Measurements from ENCODE around the gene XAF1. TPM values are rescaled to one million over a fixed set of nuclear protein-coding genes. Genes with fewer than 3 reads are reported as not detected.

The XAF1 gene
- total RNA-seq, 1 experiment from 2014 or later: 0.20 TPM

DNA sequence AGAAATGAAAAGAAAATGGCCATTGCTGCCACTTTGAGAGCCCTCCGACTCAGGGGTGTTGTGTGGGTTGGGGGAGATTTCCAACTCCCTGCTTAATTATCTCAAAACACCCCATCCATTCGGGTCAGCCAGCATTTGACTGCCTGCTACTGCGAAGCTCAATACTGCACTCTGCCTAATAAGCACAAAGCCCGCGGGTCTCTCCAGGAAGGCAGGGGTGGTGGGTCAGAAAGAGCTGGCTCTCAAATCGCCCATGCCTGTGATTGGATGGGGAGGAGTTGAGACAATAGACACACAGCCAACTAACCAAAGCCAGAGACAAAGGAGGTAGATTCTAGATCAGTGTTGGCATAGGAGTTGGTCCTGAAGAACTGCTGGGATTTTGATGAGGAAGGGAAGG lies 2.3 kb upstream of the XAF1 start:
- Mint-ChIP-seq H3K4me1 (peaks cover 34% of the 10 kb centered on the region), H3K4me3 (no peak overlapping the region), H3K27ac (no peak overlapping the region), H3K9me3 (peaks cover 11% of the 10 kb centered on the region), H3K27me3 (ENCODE audit: low read depth) (no peaks in the 10 kb centered on the region), H3K36me3 (peaks cover 5% of the 10 kb centered on the region; the same call in 1 of the 2 replicates)
- ATAC-seq (no peak; the same call in 1 of the 2 replicates), DNase-seq (ENCODE audit: low spot score) (no peak)
- TF ChIP-seq FOXP1 (CRISPR knock-in tag; IDR thresholded peaks at IDR 0.05; ENCODE audit: borderline replicate concordance) (no peak), ATF1 (CRISPR knock-in tag; IDR thresholded peaks at IDR 0.05) (no peak), TCF7 (CRISPR knock-in tag; IDR thresholded peaks at IDR 0.05; ENCODE audit: low read depth) (no peak), EMX1 (CRISPR knock-in tag; IDR thresholded peaks at IDR 0.05) (no peak)
- POLR2A ChIA-PET: interaction anchor here (0.7 kb wide), 1 partner anchor 10 kb away, joined by 3 read pairs; no protein-coding TSS in a partner anchor
- CTCF ChIA-PET: interaction anchor here (1.0 to 2.6 kb wide), 3 partner anchors 41 to 52 kb away, joined by 3 to 13 read pairs (median 3); partner anchors contain the start of gene SLC13A5

DNA sequence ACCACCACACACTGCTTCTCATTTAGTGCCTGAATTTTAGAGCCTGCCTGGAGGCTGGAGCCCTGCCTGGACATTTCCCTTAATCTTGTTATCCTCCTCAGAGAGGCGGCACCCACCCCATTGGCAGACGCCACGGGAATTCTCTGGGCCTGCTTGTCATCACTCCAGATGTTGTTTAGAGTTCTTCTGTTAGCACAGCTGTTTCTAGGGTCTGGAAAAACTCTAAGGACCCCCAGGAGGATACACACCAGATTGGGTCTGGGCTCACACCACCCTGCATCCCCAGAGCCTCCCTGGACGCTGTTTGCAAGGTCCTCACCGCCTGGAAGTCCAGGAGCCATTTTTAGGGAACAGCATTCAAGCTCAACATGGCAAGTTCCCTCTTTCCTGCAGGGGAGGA lies 565 bp upstream of the XAF1 start:
- DNase-seq (ENCODE audit: low spot score): no peak
- TF ChIP-seq ELF4 (CRISPR knock-in tag; IDR thresholded peaks at IDR 0.05; ENCODE audit: low read depth): no peak
- TF ChIP-seq ZNF138 (CRISPR knock-in tag; conservative IDR thresholded peaks at IDR 0.05): no peak
- TF ChIP-seq ZNF121 (CRISPR knock-in tag; IDR thresholded peaks at IDR 0.05): no peak
- no peak for TF ChIP-seq ETV6 (CRISPR knock-in tag; IDR thresholded peaks at IDR 0.05)
- TF ChIP-seq PRRX2 (CRISPR knock-in tag; IDR thresholded peaks at IDR 0.05): no peak
- TF ChIP-seq FOXP1 (CRISPR knock-in tag; IDR thresholded peaks at IDR 0.05; ENCODE audit: borderline replicate concordance): no peak
- ChIA-PET CTCF (interaction anchor here (1.2 kb wide), 1 partner anchor 43 kb away, joined by 3 read pairs; the partner anchor contains the start of gene SLC13A5), POLR2A (no interaction called here)
- peaks cover 47% of the 10 kb centered on the region for H3K4me1 Mint-ChIP-seq
- H3K4me3 Mint-ChIP-seq: no peak overlapping the region
- H3K36me3 Mint-ChIP-seq: no peaks in the 10 kb centered on the region
- H3K9me3 Mint-ChIP-seq: no peaks in the 10 kb centered on the region
- H3K27me3 Mint-ChIP-seq (ENCODE audit: low read depth): no peaks in the 10 kb centered on the region; the same call in 1 of the 2 replicates
- H3K27ac Mint-ChIP-seq: no peak overlapping the region
- ATAC-seq: no peak

DNA sequence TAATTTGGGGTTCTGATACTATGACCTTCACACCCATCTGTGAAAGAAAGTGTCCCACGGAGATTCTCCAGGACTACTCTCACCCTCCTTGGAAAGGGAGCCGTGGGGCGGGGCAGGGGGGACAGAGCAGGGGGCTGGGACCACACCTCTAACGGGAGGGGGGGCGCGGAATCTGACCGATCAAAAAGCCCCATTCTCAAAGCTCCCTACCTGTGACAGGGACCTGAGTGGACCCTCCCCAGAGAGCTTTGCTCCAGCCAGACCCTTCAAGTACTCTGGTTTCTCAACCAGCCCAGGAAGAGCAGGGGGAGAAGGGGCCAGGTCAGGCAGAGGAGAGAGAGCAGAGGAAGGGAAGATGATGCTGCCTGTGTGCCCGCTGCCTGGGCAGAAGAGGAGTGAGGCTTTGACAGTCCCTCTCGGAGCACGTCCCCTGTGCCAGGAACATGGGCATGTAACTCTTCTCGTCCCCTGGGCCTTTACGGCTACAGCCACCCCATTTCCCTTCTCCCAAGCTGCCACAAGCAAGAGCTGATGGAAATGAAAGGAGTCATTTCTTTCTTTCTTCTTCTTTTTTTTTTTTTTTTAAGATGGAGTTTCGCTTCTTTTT lies 682 bp downstream of the XAF1 start:
- no peak for ATAC-seq
- Mint-ChIP-seq H3K27me3 (ENCODE audit: low read depth) (no peaks in the 10 kb centered on the region; the same call in none of the 2 replicates), H3K9me3 (no peaks in the 10 kb centered on the region), H3K4me3 (no peak overlapping the region), H3K27ac (no peak overlapping the region), H3K4me1 (peaks cover 47% of the 10 kb centered on the region), H3K36me3 (no peaks in the 10 kb centered on the region)
- POLR2A ChIA-PET: no interaction called here
- no peak for DNase-seq (ENCODE audit: low spot score)
- CTCF ChIA-PET: interaction anchor here (1.4 kb wide), 1 partner anchor 55 kb away, joined by 3 read pairs; no protein-coding TSS in a partner anchor
- TF ChIP-seq, protein P1, sequence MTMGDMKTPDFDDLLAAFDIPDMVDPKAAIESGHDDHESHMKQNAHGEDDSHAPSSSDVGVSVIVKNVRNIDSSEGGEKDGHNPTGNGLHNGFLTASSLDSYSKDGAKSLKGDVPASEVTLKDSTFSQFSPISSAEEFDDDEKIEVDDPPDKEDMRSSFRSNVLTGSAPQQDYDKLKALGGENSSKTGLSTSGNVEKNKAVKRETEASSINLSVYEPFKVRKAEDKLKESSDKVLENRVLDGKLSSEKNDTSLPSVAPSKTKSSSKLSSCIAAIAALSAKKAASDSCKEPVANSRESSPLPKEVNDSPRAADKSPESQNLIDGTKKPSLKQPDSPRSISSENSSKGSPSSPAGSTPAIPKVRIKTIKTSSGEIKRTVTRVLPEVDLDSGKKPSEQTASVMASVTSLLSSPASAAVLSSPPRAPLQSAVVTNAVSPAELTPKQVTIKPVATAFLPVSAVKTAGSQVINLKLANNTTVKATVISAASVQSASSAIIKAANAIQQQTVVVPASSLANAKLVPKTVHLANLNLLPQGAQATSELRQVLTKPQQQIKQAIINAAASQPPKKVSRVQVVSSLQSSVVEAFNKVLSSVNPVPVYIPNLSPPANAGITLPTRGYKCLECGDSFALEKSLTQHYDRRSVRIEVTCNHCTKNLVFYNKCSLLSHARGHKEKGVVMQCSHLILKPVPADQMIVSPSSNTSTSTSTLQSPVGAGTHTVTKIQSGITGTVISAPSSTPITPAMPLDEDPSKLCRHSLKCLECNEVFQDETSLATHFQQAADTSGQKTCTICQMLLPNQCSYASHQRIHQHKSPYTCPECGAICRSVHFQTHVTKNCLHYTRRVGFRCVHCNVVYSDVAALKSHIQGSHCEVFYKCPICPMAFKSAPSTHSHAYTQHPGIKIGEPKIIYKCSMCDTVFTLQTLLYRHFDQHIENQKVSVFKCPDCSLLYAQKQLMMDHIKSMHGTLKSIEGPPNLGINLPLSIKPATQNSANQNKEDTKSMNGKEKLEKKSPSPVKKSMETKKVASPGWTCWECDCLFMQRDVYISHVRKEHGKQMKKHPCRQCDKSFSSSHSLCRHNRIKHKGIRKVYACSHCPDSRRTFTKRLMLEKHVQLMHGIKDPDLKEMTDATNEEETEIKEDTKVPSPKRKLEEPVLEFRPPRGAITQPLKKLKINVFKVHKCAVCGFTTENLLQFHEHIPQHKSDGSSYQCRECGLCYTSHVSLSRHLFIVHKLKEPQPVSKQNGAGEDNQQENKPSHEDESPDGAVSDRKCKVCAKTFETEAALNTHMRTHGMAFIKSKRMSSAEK (CRISPR knock-in tag; IDR thresholded peaks at IDR 0.05; ENCODE audit: borderline replicate concordance): no peak
- TF ChIP-seq GABPB1 (CRISPR knock-in tag; IDR thresholded peaks at IDR 0.05) (no peak), SMAD4 (CRISPR knock-in tag; IDR thresholded peaks at IDR 0.05) (no peak), OVOL2 (CRISPR knock-in tag; IDR thresholded peaks at IDR 0.05; ENCODE audit: borderline replicate concordance) (no peak), NFE2L1 (CRISPR knock-in tag; IDR thresholded peaks at IDR 0.05) (no peak), JAZF1 (CRISPR knock-in tag; IDR thresholded peaks at IDR 0.05) (no peak), RORB (CRISPR knock-in tag; IDR thresholded peaks at IDR 0.05) (no peak), ZNF232 (CRISPR knock-in tag; IDR thresholded peaks at IDR 0.05) (no peak), ATF6 (CRISPR knock-in tag; IDR thresholded peaks at IDR 0.05) (no peak), PRRX2 (CRISPR knock-in tag; IDR thresholded peaks at IDR 0.05) (no peak)
- TF ChIP-seq, protein P2, sequence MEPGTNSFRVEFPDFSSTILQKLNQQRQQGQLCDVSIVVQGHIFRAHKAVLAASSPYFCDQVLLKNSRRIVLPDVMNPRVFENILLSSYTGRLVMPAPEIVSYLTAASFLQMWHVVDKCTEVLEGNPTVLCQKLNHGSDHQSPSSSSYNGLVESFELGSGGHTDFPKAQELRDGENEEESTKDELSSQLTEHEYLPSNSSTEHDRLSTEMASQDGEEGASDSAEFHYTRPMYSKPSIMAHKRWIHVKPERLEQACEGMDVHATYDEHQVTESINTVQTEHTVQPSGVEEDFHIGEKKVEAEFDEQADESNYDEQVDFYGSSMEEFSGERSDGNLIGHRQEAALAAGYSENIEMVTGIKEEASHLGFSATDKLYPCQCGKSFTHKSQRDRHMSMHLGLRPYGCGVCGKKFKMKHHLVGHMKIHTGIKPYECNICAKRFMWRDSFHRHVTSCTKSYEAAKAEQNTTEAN (CRISPR knock-in tag; IDR thresholded peaks at IDR 0.05): no peak
- TF ChIP-seq, protein P3, sequence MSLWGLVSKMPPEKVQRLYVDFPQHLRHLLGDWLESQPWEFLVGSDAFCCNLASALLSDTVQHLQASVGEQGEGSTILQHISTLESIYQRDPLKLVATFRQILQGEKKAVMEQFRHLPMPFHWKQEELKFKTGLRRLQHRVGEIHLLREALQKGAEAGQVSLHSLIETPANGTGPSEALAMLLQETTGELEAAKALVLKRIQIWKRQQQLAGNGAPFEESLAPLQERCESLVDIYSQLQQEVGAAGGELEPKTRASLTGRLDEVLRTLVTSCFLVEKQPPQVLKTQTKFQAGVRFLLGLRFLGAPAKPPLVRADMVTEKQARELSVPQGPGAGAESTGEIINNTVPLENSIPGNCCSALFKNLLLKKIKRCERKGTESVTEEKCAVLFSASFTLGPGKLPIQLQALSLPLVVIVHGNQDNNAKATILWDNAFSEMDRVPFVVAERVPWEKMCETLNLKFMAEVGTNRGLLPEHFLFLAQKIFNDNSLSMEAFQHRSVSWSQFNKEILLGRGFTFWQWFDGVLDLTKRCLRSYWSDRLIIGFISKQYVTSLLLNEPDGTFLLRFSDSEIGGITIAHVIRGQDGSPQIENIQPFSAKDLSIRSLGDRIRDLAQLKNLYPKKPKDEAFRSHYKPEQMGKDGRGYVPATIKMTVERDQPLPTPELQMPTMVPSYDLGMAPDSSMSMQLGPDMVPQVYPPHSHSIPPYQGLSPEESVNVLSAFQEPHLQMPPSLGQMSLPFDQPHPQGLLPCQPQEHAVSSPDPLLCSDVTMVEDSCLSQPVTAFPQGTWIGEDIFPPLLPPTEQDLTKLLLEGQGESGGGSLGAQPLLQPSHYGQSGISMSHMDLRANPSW (CRISPR knock-in tag; conservative IDR thresholded peaks at IDR 0.05; ENCODE audit: low read depth): no peak
